Small intestine (tissue), 7 donors: ENCODE data around the gene SPAAR. TPM values are rescaled to one million over a fixed set of nuclear protein-coding genes. Genes with fewer than 3 reads are reported as not detected.
A peak's percentile ranks its signal among the peaks of the same experiment; 100 is the strongest.
"Not testable (repeated sequence)": the region's sequence is repeated elsewhere in the genome, so short reads cannot be mapped to it uniquely, and the experiment has no call there.

Source experiments
- DNase-seq, 2 donors: peaks; one replicate each; pipeline versions ENCODE4 v3.0.0 to v3.0.0-alpha.2; 2013
- FAIRE-seq: peaks from 2 replicates; lab custom pipeline; 2012; peaks lifted over from hg19 to GRCh38; lab: Jason Lieb, UNC
- H3K27ac ChIP-seq, 3 donors: one replicate each; pipeline ENCODE4 v1.5.1; 2013; ENCODE audit warnings: low read length in 2 of 3, mild to moderate bottlenecking in 2 of 3, control low read depth in 1 of 3, inconsistent platforms in 1 of 3, low read depth in 1 of 3, moderate library complexity in 1 of 3
- H3K27me3 ChIP-seq, 3 donors: one replicate each; pipeline ENCODE4 v1.6.1; 2013; ENCODE audit warnings: low read length in 3 of 3, inconsistent platforms in 1 of 3; ENCODE audit not compliant: control insufficient read depth in 3 of 3, insufficient read depth in 3 of 3
- H3K36me3 ChIP-seq, 3 donors: one replicate each; pipeline ENCODE4 v1.6.1; 2013; ENCODE audit warnings: low read length in 3 of 3, inconsistent platforms in 1 of 3, low read depth in 1 of 3, mild to moderate bottlenecking in 1 of 3, moderate library complexity in 1 of 3; ENCODE audit not compliant: control insufficient read depth in 3 of 3, insufficient read depth in 2 of 3
- H3K4me1 ChIP-seq, 3 donors: one replicate each; pipeline ENCODE4 v1.6.1; 2013; ENCODE audit warnings: low read length in 2 of 3, inconsistent platforms in 1 of 3, low read depth in 1 of 3, mild to moderate bottlenecking in 1 of 3, moderate library complexity in 1 of 3; ENCODE audit not compliant: control insufficient read depth in 3 of 3, insufficient read depth in 2 of 3
- H3K4me3 ChIP-seq, 3 donors: one replicate each; pipeline ENCODE4 v1.5.1; 2013; ENCODE audit warnings: low read length in 3 of 3, control low read depth in 1 of 3, inconsistent platforms in 1 of 3, low read depth in 1 of 3, mild to moderate bottlenecking in 1 of 3, moderate library complexity in 1 of 3
- H3K9me3 ChIP-seq, 2 donors: one replicate each; pipeline ENCODE4 v1.6.1; 2013; ENCODE audit warnings: low read depth in 1 of 2, low read length in 1 of 2; ENCODE audit not compliant: control insufficient read depth in 2 of 2, insufficient read depth in 1 of 2
- whole genome bisulfite sequencing, 3 donors: extraction: QIAGEN DNeasy Blood & Tissue Kit; methylation state at CpG; one replicate each; pipeline ENCODE4 v1.1.7; 2013; 5-methylcytosine and 5-hydroxymethylcytosine counted together
- polyA plus RNA-seq, 4 donors: library from polyadenylated mRNA; stranded (reverse) in 3 of 4; unstranded in 1 of 4; fragments of 200-250 nt in 3 of 4; fragments of 120-200 nt in 1 of 4; gene quantifications; one replicate each; pipeline versions ENCODE4 v1.2.1 to v1.2.3, GENCODE V29; 2013
- donor health status: healthy with polysubstance abuse.
- donor health status: control.
- donor health status: control.
- donor health status: Bipolar disorder and iron deficiency.
- donor health status: healthy.

Gene SPAAR
- polyA plus RNA-seq, 4 donors = 0.45 to 0.81 (median 0.54) TPM

DNA sequence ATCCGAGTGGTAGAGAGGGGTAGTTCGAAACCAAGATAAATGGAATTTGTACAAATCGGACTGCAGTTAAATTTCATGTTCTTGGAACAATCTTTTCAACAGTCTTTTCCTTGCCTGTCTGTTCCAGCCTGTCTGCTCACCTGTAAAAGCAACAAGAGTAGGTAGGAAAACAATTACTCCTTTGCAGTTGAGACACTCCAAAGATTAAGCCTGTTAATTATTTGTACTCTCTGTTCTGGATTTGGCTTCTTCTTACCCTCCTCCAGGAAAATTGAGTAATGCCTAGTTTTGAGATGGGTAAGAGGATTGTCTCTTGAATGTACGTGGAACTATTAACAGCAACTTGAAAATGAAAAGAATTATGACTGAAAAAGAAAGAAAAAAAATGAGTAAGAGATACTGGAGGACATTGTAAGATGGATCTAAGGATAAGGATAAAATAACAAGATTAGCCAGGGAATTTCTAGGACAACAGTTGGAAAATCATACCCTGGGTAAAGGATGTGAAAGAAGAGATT is 24.3 kb downstream of the SPAAR start:
- FAIRE-seq = no peak

DNA sequence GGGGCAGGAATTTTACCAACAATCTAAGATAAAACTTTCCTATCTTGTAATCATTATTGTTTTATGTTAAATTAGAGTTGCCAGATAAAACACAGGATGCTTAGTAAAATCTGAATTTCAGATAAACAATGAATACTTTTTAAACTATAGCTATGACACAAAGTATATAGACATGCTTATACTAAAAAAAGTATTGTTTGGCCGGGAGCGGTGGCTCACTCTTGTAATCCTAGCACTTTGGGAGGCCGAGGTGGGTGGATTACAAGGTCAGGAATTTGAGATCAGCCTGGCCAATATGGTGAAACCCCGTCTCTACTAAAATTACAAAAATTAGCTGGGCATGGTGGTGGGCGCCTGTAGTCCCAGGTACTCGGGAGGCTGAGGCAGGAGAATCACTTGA is 24.8 kb downstream of the SPAAR start:
- not testable (repeated sequence) for DNase-seq, FAIRE-seq, H3K27me3 ChIP-seq, H3K4me3 ChIP-seq, H3K9me3 ChIP-seq, H3K36me3 ChIP-seq, H3K27ac ChIP-seq, H3K4me1 ChIP-seq
- WGBS, 3 donors = 91 to 97% (median 92%) methylated on average over 6 of the region's 6 CpGs

More for the DNA sequence above, 24.3 kb downstream of the SPAAR start:
- DNase-seq = no peak
- no peaks in the 10 kb centered on the region for H3K36me3 ChIP-seq
- H3K27me3 ChIP-seq = no peaks in the 10 kb centered on the region
- no peak overlapping the region for H3K27ac ChIP-seq
- H3K4me3 ChIP-seq = no peak overlapping the region
- peaks cover 0 to 8% (median 0%) of the 10 kb centered on the region in 3 donors for H3K4me1 ChIP-seq
- WGBS, 3 donors = 83 to 85% (median 84%) methylated on average over 4 of the region's 4 CpGs
- peaks cover 0 to 4% of the 10 kb centered on the region in 2 donors for H3K9me3 ChIP-seq

DNA sequence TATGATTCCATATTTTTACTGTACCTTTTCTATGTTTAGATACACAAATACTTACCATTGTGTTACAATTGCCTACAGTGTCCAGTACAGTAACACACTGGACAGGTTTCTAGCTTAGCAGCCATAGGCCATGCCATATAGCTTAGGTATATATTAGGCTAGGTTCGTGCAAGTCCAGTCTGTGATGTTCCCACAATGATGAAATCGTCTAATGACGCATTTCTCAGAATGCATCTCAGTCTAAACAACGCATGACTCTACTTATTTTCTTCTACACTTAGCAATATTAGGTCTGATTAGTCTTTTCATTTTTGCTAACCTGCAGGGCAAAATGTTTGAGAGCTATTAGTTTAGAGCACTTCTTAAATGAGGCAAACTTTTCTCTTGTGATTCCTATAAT is 26.0 kb downstream of the SPAAR start:
- Histone ChIP-seq H3K4me1 (peaks cover under 1 to 14% (median 4%) of the 10 kb centered on the region in 3 donors), H3K9me3 (peaks cover 0 to 4% of the 10 kb centered on the region in 2 donors), H3K4me3 (no peak overlapping the region), H3K27ac (no peak overlapping the region), H3K36me3 (no peaks in the 10 kb centered on the region), H3K27me3 (no peaks in the 10 kb centered on the region)
- 94 to 97% (median 97%) methylated on average over 4 of the region's 4 CpGs for WGBS, 3 donors
- no peak for FAIRE-seq
- no peak for DNase-seq

DNA sequence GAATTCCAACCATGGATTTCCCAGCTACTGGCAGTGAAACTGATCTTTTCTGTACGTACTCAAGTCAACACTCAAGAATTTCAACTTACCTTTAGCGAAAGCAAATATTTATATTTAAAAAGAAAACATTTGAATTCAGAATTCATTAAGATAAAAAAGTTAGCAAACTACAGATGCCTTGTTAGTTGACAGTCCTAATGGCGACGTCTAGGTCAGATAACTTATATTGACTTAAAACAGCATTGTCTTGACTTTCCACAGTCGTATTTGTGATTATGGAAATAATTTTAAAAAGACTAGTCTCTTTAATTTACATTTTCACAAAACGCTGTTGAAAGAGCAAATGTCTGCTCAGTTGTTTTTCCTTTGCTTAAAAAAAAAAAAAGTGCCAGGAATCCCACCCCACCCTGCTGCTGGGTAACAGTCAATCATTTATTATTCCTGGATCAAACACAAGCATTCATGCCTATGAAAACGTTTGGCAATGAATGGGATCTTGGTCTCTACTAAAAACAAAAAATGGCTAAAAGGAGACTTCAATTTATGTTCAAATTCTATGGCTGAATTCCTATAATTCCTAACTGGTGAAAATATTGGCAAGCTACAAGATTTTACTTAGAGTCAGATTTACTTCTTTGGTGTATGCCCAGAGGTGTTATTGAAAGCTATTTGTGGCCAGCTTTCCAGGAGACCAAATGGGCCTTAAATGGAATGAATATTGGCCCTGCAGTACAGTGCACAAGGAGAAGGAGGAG is 26.6 kb downstream of the SPAAR start:
- 55 to 69% (median 57%) methylated on average over 7 of the region's 7 CpGs for WGBS, 3 donors
- Histone ChIP-seq H3K4me3 (no peak overlapping the region), H3K36me3 (no peaks in the 10 kb centered on the region), H3K27me3 (no peaks in the 10 kb centered on the region), H3K9me3 (peaks cover 0 to 4% of the 10 kb centered on the region in 2 donors), H3K4me1 (peaks cover 6 to 21% (median 7%) of the 10 kb centered on the region in 3 donors), H3K27ac (no peak overlapping the region)
- DNase-seq = no peak
- peak; percentile 26 for FAIRE-seq

DNA sequence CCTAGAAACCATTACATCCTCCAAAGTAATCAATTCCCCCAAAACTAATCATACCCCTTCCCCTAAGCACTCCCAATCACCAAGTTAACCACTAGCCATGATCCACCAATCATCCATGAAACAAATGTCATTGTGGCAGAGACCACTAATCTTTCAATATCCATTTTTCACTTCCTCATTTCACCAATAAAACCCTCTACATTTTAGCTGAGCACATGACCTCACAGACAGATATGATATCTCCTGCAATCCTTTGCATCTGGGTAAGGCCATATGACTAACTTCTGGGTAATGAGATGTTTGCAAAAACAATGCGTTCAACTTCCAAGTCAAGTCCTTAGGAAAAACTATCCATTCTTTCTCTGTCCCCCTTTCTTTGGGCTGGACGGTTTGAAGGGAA is 27.9 kb downstream of the SPAAR start:
- WGBS, 3 donors = 64 to 78% (median 65%) methylated on average over 2 of the region's 2 CpGs

DNA sequence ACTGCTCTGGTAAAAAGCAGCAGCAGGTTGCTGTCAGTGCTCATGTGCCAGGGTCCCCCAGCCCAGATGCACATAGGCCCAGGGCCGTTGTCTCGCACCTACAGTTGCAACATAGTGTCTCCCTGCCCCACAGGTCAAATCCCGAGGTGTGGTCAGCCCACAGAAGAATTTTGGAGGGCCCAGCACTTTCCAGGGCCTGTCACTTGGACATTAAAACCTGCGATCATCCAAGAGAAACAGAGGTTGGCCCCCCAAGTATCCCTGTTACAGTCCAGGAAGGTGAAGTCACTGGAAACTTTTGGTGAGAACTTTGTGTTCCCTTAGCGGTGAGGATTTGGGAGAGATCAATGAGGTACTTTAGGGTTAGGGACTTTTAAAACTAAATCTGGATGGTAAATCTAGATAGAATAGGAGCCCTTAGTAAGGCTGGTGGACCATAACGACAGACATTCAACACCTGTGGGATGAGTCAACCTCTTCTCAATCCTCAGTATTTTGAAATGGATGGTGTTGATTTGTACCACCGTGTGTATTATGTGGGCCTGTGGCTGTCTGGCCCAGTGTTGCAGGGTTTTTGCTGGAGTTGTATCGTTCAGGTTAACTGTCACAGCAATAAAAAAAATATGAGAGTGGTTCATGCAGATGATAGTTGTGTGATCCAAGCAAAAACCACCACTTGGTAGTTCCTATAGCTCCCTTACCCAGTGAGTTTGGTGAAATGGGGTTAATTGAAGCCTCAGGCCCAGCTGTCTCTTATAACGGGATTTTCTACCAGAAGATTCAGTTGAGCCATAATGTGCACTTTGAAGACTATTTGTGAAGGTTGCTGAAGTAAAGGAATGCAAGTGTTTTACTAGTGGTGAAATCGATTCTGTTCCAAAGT is 29.4 kb downstream of the SPAAR start:
- no peaks in the 10 kb centered on the region for H3K36me3 ChIP-seq
- no peaks in the 10 kb centered on the region for H3K27me3 ChIP-seq
- peaks cover 6 to 18% (median 7%) of the 10 kb centered on the region in 3 donors for H3K4me1 ChIP-seq
- WGBS, 3 donors = 85 to 91% (median 85%) methylated on average over 10 of the region's 10 CpGs
- no peak for DNase-seq
- H3K27ac ChIP-seq = no peak overlapping the region
- H3K9me3 ChIP-seq = peaks cover 0 to 4% of the 10 kb centered on the region in 2 donors
- no peak overlapping the region for H3K4me3 ChIP-seq
- FAIRE-seq = no peak

More for the DNA sequence above, 27.9 kb downstream of the SPAAR start:
- Histone ChIP-seq H3K36me3 (no peaks in the 10 kb centered on the region), H3K9me3 (peaks cover 0 to 4% of the 10 kb centered on the region in 2 donors), H3K4me3 (no peak overlapping the region), H3K4me1 (peaks cover 6 to 18% (median 7%) of the 10 kb centered on the region in 3 donors), H3K27ac (no peak overlapping the region), H3K27me3 (no peaks in the 10 kb centered on the region)
- DNase-seq (no peak), FAIRE-seq (no peak)

DNA sequence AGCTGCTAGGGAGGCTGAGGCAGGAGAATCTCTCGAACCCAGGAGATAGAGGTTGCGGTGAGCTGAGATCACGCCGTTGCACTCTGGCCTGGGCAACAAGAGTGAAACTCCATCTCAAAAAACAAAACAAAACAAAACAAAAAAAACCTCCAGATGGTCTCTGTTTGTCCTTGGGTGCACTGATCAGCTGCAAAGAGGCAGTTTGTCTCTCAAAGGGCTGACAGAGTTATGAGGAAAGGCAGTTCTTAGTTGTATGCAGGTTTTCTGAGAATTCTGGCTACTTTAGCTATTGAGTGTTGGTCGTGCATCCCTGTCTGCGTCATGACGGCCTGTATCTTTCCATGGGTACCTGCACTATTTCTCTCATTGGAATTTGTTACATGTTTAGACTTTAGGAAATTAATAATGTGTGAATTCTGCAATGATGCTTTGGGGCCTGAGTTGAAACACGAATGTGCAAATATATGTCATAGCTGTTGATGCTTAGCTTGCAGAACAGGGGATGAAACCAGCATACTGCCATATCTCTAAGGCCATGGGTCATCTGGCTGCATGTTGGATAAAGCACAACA is 30.5 kb downstream of the SPAAR start:
- no peak for DNase-seq
- FAIRE-seq = no peak
- Histone ChIP-seq H3K4me1 (peaks cover 6 to 27% (median 7%) of the 10 kb centered on the region in 3 donors), H3K4me3 (no peak overlapping the region), H3K27me3 (no peaks in the 10 kb centered on the region), H3K36me3 (no peaks in the 10 kb centered on the region), H3K27ac (peak overlapping the region in 1 of 3 donors; percentile 61), H3K9me3 (peaks cover 0 to 4% of the 10 kb centered on the region in 2 donors)
- 90 to 92% (median 91%) methylated on average over 8 of the region's 8 CpGs for WGBS, 3 donors
